Measurements from ENCODE around the gene PTPN12.

PTPN12 gene

GRCh38 chr7:77667459-77668086 lies 130.5 kb downstream of the PTPN12 start:
- no peak for DNase-seq

DNA sequence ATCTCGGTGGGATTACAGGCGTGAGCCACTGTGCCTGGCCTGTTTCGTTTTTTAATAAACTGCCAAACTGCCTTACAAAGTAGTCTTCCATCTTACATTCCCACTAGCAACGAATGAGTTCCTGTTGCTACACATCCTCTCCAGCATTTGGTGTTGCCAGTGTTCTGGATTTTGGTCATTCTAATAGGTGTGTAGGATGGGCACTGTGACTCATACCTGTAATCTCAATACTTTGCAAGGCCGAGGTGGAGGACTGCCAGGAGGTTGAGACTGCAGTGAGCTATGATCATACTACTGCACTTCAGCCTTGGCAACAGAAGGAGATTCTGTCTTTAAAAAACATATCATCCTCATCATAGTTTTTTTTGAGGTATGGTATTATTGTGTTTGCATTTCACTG lies 137.8 kb downstream of the PTPN12 start:
- no peak for DNase-seq

DNA sequence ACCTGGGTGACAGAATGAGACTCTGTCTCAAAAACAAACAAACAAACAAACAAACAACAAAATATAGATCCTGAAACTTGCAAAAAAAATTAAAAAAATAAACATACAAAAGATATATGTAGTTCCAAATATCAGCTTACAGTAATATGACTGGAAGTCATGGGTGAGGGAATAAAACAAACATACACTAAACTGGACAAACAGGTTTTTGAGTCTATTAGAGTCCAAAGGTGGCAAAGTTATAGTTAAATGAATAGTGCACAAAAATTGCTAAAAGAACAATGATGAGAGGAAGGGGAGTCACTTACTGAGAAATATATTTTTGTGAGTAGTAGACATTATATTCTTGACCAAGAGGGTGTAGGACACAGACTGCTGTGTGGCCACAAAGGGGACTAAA lies 142.5 kb downstream of the PTPN12 start:
- no peak for DNase-seq

DNA sequence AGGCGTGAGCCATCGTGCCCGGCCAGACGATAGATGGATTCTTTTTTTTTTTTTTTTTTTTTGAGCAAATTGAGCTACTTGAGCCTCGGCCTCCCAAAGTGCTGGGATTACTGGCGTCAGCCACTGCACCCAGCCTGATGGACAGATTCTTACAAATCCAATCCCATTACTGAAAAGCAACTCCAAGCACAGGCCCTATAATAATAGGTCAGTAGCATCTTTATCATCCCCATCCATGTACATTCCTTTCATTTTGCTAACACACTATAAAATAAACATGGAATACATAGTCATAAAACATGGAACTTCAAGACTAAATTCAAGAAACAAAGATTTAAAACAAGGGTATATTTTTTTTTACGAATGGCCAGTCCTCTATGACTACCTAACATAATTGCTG lies 143.2 kb downstream of the PTPN12 start:
- DNase-seq, result no peak

DNA sequence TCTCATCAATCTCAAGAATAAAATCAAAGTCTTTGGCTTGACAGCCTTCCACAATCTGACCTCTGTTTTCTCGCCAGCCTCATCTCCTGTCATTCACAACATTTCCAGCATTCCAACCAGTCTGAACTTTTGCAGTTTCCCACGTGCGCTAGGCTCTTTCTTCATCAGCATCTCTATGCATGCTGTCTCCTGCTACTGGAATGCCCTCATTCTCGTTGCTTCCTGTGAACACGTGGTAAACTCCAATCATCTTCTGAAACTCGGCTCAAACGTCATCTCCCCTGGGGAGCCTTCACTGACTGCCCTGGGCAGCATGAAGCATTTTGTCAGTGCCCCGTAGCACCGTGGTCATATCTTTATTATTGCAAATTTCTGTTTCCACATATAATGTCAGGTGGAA lies 146.9 kb downstream of the PTPN12 start:
- DNase-seq, result no peak

- DNase-seq, result no peak
Observed at GRCh38 chr7:77685233-77685632, 148.1 kb downstream of the PTPN12 start.

GRCh38 chr7:77687100-77687746 lies 150.1 kb downstream of the PTPN12 start:
- no peak for DNase-seq

GRCh38 chr7:77687747-77688144 lies 150.7 kb downstream of the PTPN12 start:
- DNase-seq, result no peak
